ENCODE results near the gene MDN1. TPM values are rescaled to one million over a fixed set of nuclear protein-coding genes. Genes with fewer than 3 reads are reported as not detected.

The MDN1 gene
- total RNA-seq, 2 experiments from 2014 or later: 69.0 TPM

- ChIA-PET CTCF (interaction anchor here (0.7 kb wide), 1 partner anchor 40 kb away, joined by 3 read pairs; no protein-coding TSS in a partner anchor), POLR2A (interaction anchor here (0.6 kb wide), 1 partner anchor 18 kb away, joined by 3 read pairs; no protein-coding TSS in a partner anchor)
- intact Hi-C loops (cut with micrococcal nuclease): no loop called here
- no peaks in the 10 kb centered on the region for H3K27me3 Mint-ChIP-seq
- no peak for DNase-seq
- no peaks in the 10 kb centered on the region for H3K9me3 Mint-ChIP-seq
- no peak for ATAC-seq
- no peak overlapping the region for H3K27ac Mint-ChIP-seq
- TF ChIP-seq CTCF (IDR thresholded peaks at IDR 0.05): no peak
- no peaks in the 10 kb centered on the region for H3K4me1 Mint-ChIP-seq (ENCODE audit: low read depth)
- no peak overlapping the region for H3K4me3 Mint-ChIP-seq
- peaks cover 56% of the 10 kb centered on the region for H3K36me3 Mint-ChIP-seq (ENCODE audit: low read depth)
Measured at GRCh38 chr6:89675949-89676748, 143.4 kb downstream of the MDN1 start.

GRCh38 chr6:89670935-89671565, 148.5 kb downstream of the MDN1 start:
- no peak for DNase-seq
- H3K27me3 Mint-ChIP-seq: no peaks in the 10 kb centered on the region

GRCh38 chr6:89669002-89669401, 150.6 kb downstream of the MDN1 start:
- CTCF ChIA-PET: no interaction called here

More at GRCh38 chr6:89670935-89671565, 148.5 kb downstream of the MDN1 start:
- ChIA-PET POLR2A (interaction anchor here (0.7 kb wide), 1 partner anchor 49 kb away, joined by 3 read pairs; no protein-coding TSS in a partner anchor), CTCF (no interaction called here)
- intact Hi-C loops (cut with micrococcal nuclease): no loop called here
- Mint-ChIP-seq H3K4me1 (ENCODE audit: low read depth) (no peaks in the 10 kb centered on the region), H3K9me3 (no peaks in the 10 kb centered on the region), H3K4me3 (no peak overlapping the region), H3K27ac (no peak overlapping the region), H3K36me3 (ENCODE audit: low read depth) (peaks cover 48% of the 10 kb centered on the region)
- no peak for TF ChIP-seq CTCF (IDR thresholded peaks at IDR 0.05)
- ATAC-seq: no peak

DNA sequence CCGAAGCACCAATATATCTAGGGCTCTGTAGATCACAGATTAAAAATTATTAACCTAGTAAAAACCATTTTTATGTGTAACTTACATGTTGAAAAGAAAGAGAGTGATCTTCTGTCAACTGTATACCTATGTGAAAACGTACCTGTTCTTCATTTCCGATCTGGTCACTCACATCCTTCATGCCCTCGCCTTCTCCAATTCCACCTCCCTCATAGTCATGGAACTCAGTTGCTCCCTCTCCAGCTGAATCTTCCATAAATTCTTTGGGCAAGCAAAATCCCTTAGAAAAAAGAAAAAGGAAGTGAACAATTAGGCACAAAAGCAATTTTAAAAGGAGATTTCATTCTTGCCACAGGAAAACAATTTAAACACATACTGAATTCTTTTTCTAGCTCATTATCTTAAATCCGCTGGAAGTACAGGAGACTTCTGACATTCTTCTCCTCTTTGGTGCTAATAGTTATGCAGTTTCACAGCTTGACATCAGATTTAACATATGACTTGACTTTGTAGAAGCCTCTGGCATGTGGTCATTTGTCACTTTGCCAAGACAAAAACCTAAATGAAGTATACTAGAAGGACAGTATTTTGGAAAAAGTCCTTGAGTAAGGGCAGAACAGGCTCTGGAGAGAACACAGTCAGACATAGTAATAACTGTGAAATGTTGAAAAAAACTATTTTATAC, 151.6 kb downstream of the MDN1 start:
- Mint-ChIP-seq H3K27me3 (no peaks in the 10 kb centered on the region), H3K36me3 (ENCODE audit: low read depth) (peaks cover 48% of the 10 kb centered on the region), H3K9me3 (no peaks in the 10 kb centered on the region), H3K4me3 (no peak overlapping the region), H3K27ac (no peak overlapping the region), H3K4me1 (ENCODE audit: low read depth) (no peaks in the 10 kb centered on the region)
- DNase-seq (no peak), ATAC-seq (no peak)
- CTCF ChIA-PET: interaction anchor here (1.1 kb wide), 1 partner anchor 9 kb away, joined by 5 read pairs; no protein-coding TSS in a partner anchor
- intact Hi-C loops (cut with micrococcal nuclease): no loop called here
- POLR2A ChIA-PET: interaction anchor here (0.9 kb wide), 1 partner anchor 10 kb away, joined by 3 read pairs; no protein-coding TSS in a partner anchor
- no peak for TF ChIP-seq CTCF (IDR thresholded peaks at IDR 0.05)

More at GRCh38 chr6:89669002-89669401, 150.6 kb downstream of the MDN1 start:
- Mint-ChIP-seq H3K27me3 (no peaks in the 10 kb centered on the region), H3K4me1 (ENCODE audit: low read depth) (no peaks in the 10 kb centered on the region), H3K27ac (no peak overlapping the region), H3K36me3 (ENCODE audit: low read depth) (peaks cover 43% of the 10 kb centered on the region), H3K9me3 (no peaks in the 10 kb centered on the region), H3K4me3 (no peak overlapping the region)
- POLR2A ChIA-PET: interaction anchor here (1.3 kb wide), 1 partner anchor 18 kb away, joined by 6 read pairs; no protein-coding TSS in a partner anchor
- no peak for TF ChIP-seq CTCF (IDR thresholded peaks at IDR 0.05)
- intact Hi-C loops (cut with micrococcal nuclease): no loop called here
- ATAC-seq (no peak), DNase-seq (no peak)

Data from activated CD8-positive, alpha-beta T cell treated with anti-CD3 and anti-CD28 coated beads for 36 hours (primary cell).